Stimulated activated CD4-positive, alpha-beta T cell treated with anti-CD3 and anti-CD28 coated beads, Interleukin-12 subunit alpha, Interleukin-12 subunit beta, amount 100 ng/mL, for 48 hours (primary cell): ENCODE results near the gene MAFG.

Source experiments
- DNase-seq, 3 donors: peaks; one replicate each; pipeline ENCODE4 v3.0.0-alpha.2; 2020; ENCODE audit warnings: low read depth in 2 of 3, low spot score in 1 of 3

The MAFG gene

GRCh38 chr17:81939881-81940385 lies 12.4 kb upstream of the MAFG start:
- DNase-seq, result no peak

GRCh38 chr17:81939218-81939617 lies 11.7 kb upstream of the MAFG start:
- no peak for DNase-seq

- no peak for DNase-seq
These were observed 8.2 kb upstream of the MAFG start for GRCh38 chr17:81935709-81936084.

DNA sequence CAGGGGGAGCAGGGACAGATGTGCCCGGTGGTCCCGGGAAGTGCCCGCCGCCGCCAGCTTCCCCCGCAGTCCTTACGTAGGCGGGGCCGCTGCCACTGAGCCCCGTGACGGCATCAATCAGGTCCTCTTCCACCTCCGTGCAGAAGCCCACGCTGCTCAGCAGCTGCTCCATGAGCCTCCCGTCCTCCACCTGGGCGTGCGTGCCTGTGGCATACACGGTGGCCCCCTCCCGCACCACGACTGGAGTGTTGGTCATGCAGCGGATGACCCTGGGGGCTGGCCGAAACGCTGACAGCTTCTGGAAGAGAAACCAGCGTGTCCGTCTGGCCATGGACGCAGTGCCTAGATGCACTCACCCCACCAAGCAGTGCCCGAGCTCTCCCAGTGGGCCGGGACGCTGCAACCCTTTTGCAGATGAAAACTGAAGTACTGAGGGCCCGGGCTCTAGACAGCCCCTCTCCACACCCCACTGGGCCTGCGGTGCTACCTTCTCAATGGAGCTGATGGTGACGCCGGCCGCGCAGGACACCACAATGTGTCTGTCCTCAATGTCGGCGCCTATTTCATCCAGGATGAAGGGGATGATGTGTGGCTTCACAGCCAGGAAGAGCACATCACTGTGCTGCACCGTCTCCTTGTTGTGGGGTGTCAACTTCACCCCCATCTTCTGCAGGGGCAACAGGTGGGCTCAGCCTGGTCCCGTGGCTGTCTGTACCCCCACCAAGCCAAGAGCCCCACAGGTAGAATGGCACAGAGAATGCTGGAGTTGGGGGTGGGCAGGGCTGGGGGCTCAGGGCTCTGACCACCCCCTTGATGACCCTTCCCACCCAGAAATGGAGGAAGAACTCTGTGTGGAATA lies 7.5 kb upstream of the MAFG start:
- DNase-seq, result no peak

- no peak for DNase-seq
These were observed 6.7 kb upstream of the MAFG start for GRCh38 chr17:81934098-81934757.

DNA sequence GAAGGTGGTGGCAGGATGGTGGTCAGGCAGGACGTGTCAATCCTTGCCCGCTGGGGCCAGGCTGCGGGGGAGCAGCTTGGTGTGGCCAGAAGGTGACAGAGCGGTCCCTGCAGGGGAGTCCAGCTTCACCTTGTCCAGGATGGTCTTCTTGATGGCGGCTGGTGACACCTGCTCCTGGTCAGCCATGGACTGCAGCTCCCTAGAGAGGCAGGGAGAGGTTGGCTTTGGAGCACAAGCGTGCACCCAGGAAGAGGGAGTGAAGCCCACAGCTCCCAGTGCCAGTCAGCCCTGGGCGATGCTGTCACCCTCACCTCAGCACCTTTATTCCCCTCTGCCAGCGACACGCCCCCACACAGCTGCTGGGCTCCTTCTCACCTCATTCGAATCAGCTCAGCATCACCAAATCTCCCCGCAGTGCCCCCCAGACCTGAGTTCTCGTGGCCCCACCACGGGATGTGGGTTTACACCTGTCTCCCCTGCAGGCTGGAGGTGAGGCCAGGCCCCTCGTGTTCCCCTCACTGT lies 5.7 kb upstream of the MAFG start:
- DNase-seq, result no peak

DNA sequence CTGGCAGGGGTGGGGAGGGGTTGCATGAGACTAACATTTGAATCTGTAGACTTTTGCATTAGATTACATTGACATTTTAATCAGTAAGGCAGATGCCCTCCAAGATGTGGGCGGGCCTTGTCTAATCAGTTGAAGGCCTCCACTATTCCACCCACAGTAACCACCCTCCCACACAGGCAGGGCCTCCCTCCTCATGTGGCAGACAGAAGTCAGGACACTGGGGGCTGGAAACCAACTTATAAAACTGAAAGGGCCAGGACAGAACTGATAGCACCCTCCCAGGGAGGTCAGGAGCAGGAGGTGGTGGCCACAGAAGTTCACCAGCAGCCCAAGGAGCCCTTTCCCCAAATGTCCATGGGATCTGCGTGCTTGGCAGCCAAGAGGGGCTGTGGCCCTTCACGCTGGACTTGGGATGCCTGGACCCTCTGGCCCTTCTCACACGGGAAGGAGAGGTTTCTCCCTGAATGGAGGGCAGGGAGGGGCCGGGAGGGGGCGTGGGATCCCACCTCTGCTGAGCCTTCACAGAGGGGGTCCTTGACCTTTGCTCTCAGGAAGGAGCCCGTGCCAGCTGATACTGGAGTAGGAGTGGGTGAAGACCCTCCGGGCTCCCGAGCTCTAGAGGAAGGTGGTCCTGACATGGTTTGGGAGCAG lies 4.9 kb upstream of the MAFG start:
- no peak for DNase-seq

DNA sequence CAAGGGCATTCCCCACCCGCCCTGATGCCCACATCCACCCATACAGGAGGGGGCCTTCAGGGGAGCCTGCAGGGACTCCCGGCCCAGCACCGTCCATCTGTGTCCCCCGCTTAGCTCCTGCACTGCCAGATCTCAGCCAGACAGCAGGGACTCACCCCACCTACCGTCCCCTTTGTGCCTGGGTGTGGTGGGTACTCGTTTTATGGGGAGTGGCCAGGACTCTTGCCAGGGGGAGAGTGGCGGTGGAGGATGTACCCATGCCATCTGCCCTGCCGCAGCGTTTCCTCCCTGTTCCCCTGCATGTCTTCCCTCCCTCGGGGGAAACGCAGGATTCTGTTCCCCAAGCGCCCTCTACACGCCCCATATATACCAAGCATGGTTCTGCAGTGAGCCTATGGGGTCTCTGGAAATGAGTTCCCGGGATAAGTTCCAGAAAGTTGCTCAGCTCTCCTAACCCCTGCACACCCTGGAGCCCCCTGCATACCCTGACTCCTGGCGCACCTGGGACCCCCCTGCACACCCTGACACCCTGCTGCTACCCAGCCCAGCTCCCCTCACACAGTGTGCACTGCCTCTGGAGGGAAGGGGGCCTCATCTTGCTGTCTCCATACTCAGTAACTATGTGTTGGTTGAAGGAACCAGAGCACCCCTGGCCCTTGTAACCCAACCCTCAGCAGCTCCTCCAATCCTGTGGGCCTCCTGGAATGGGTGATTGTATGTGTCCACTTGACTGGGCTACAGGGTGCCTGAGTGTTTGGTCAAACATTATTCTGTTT lies 4.2 kb upstream of the MAFG start:
- DNase-seq, result no peak

- DNase-seq, result no peak
These were observed 3.6 kb upstream of the MAFG start for GRCh38 chr17:81931189-81931556.

DNA sequence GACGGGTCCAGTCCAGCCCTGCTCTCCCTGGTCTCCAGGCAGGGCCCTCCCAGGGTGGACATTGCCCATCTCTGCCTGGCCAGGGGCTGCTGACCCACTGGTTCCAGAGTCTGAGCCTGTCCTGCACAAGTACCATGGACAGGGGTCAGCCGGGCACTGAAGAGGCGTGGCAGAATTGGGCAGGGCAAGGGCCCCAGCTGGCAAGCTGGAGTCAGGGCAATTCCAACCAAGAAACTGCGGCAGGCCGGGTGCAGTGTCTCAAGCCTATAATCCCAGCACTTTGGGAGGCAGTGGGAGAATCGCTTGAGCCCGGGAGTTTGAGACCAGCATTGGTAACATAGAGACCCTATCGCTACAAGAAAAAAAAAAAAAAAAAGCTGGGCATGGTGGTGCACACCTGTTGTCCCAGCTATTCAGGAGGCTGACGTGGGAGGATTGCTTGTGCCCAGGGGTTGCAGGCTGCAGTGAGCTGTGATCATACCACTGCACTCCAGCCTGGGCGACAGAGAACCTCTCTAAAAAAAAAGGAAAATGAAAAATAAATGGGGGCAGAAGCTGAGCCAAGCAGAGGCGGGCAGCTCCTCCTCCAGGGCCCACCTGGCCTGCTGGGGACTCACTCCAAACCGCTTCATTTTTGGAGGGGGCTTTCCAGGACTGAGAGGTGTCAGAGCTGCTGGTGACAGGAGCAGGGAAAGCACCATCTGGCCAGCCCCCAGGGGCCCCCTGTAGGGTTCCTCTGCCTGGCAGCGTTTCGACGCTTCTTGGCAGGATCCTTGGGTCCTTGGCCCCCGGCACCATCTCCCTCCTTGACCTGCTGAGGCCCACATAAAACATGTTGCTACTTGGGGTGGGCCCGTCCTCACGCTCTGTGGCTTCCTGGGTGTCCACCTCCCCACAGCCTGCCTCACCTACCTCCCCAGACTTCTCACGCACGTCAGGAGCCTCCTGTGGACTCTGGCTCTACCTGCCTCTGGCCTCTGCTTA lies 2.9 kb upstream of the MAFG start:
- no peak for DNase-seq

- DNase-seq, result no peak
These were observed 2.0 kb upstream of the MAFG start for GRCh38 chr17:81929253-81930141.

DNA sequence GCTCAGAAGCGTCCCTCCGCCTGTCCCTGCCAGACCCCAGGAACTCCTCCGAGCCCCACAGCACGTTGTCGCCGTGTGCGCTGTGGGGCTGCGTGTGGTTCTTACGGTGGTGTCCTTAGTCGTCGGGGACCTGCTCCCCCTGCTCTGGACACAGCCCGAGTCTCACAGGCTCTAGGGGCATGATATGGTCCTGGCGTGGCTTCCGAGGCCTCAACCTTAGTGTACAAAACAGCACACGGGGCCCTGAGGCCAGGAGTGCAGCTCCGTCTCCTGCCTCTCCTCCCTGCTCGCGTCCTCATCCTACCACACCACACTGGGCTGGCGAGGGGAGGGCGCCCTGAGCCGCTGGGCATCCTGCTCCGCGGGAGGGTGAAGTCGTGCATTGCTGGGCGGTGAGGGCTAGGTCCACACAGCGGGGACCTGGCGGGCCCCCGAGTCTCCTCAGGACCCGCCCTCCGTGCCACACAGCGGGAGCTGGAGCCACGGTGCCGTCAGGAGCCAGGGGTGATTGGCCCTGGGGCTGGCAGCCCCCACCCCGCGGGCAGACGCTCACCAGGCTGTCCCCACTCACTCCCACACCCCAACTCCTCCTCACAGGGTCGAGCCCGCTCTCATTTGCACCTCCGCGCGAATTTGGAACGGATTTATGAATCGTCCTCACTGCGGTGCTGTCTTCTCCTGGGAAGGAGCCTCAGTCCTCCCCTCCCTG lies 1.2 kb upstream of the MAFG start:
- no peak for DNase-seq

DNA sequence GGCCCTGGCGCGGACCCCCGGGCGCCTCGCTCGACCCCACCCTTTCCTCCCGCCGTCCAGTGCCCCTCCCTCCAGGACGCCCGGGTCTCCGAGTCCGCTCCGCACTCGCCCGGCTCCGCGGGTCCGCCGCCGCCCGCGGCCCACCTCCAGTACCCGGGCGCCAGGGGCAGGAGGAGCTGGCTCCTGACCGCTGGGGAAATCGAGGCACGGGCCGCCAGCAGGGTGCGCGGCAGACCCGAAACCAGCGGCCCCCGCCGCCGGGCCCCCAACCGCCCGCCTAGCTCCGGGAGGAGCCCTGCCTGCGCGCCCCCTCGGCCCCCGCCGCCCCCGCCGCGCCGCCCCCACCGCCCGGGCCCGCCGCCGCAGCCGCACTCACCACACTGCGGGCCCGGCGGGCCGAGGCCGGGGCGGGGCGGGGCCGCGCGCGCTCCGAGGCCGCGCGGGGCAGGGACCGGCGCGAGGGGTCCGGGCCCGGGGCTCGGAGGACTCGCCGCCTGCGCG lies 333 bp downstream of the MAFG start:
- DNase-seq, result no peak

GRCh38 chr17:81926451-81927151 lies 934 bp downstream of the MAFG start:
- DNase-seq, result peak in 1 of 3 donors; percentile 53

DNA sequence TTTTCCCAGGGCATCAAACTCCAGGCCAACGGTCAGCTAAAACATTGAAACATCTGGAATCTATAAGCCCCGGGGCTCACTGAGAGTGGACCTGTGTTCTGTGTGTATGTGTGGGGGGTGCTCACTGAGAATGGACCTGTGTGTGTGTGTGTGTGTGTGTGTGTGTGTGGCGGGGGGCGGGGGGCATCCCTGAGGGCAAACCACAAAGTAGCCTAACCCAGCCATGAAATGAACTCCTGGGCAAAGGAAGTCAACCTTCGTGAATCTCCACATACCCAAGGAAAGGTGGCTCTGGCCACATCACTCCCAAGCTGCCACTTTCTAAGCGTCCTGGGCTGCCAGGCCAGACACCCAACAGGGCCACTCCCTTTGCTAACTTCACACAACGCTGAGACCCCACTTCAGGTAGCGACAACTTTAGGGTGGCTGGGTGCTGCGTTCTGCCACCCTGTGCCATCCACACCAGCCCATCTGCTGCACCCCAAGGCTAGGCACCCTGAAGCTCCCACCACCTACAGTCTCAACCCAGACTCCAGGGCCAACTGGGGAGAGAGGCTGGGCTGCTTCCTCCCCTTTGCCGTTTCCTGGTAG lies 1.6 kb downstream of the MAFG start:
- no peak for DNase-seq

GRCh38 chr17:81924557-81925532 lies 2.7 kb downstream of the MAFG start:
- no peak for DNase-seq
